ENCODE measurements around the gene ZC3H7A.

GRCh38 chr16:11800382-11800718, 3.3 kb upstream of the ZC3H7A start:
- TF ChIP-seq EZH2 (IDR thresholded peaks at IDR 0.05; ENCODE audit: low read depth) (no peak), CTCF (conservative IDR thresholded peaks at IDR 0.05) (no peak)
